GM12891 (cell line): Measurements from ENCODE around the gene RFX2.

Experiments used
- POLR2A ChIP-seq: IDR thresholded peaks from 2 replicates; pipeline ENCODE4 v1.6.1; 2011; ENCODE audit warnings: low read depth, low read length, control low read depth
- POLR2AphosphoS5 ChIP-seq: IDR thresholded peaks from 2 replicates; pipeline ENCODE4 v1.6.1; 2011; ENCODE audit warnings: low read depth, low read length, control low read depth

DNA sequence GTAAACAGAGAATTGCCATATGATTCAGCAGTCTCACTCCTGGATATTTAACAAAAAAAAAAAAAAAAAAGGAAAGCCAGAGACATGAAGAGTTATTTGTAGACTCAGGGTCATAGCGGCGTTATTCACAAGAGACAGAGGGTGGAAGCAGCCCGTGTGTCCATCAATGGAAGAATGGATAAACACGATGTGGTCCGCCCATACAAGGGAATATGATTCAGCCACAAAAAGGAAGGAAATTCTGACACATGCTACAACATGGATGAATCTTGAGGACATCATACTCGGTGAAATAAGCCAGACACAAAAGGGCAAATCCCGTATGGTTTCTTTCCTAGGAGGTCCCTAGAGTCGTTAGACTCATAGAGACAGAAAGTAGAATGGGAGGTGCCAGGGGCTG lies 40.0 kb upstream of the RFX2 start:
- TF ChIP-seq POLR2AphosphoS5: no peak
- no peak for TF ChIP-seq POLR2A
